Measurements from ENCODE around the gene PURB. TPM values are rescaled to one million over a fixed set of nuclear protein-coding genes. Genes with fewer than 3 reads are reported as not detected.
A peak's percentile ranks its signal among the peaks of the same experiment; 100 is the strongest.
"Not testable (repeated sequence)": the region's sequence is repeated elsewhere in the genome, so short reads cannot be mapped to it uniquely, and the experiment has no call there.

Gene PURB
- total RNA-seq, 1 donor from 2014 or later: 19.2 TPM

GRCh38 chr7:44847509-44847919 is 37.8 kb downstream of the PURB start:
- peak overlapping the region; percentile 96 for H3K27ac ChIP-seq

GRCh38 chr7:44846816-44847508 is 38.4 kb downstream of the PURB start:
- H3K4me1 ChIP-seq: peaks cover 35% of the 10 kb centered on the region
- no peak for DNase-seq (ENCODE audit: extremely low spot score in 2 of 2)
- intact Hi-C loops (cut with DNase I): no loop called here
- peak overlapping the region; percentile 96 for H3K27ac ChIP-seq
- H3K27me3 ChIP-seq: no peaks in the 10 kb centered on the region
- no peak for TF ChIP-seq POLR2A (IDR thresholded peaks at IDR 0.05)
- H3K36me3 ChIP-seq: no peaks in the 10 kb centered on the region
- peak overlapping the region; percentile 54 to 76 for H3K4me3 ChIP-seq
- H3K9me3 ChIP-seq: no peaks in the 10 kb centered on the region

More at GRCh38 chr7:44847509-44847919, 37.8 kb downstream of the PURB start:
- Histone ChIP-seq H3K4me3 (peak overlapping the region; percentile 54 to 76), H3K36me3 (no peaks in the 10 kb centered on the region), H3K27me3 (no peaks in the 10 kb centered on the region), H3K9me3 (no peaks in the 10 kb centered on the region), H3K4me1 (peaks cover 34% of the 10 kb centered on the region)
- intact Hi-C loops (cut with DNase I): no loop called here
- DNase-seq (ENCODE audit: extremely low spot score in 2 of 2): peak in 1 of 2 donors; percentile 90
- TF ChIP-seq, protein P1, sequence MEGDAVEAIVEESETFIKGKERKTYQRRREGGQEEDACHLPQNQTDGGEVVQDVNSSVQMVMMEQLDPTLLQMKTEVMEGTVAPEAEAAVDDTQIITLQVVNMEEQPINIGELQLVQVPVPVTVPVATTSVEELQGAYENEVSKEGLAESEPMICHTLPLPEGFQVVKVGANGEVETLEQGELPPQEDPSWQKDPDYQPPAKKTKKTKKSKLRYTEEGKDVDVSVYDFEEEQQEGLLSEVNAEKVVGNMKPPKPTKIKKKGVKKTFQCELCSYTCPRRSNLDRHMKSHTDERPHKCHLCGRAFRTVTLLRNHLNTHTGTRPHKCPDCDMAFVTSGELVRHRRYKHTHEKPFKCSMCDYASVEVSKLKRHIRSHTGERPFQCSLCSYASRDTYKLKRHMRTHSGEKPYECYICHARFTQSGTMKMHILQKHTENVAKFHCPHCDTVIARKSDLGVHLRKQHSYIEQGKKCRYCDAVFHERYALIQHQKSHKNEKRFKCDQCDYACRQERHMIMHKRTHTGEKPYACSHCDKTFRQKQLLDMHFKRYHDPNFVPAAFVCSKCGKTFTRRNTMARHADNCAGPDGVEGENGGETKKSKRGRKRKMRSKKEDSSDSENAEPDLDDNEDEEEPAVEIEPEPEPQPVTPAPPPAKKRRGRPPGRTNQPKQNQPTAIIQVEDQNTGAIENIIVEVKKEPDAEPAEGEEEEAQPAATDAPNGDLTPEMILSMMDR (IDR thresholded peaks at IDR 0.05): peak; percentile 72 to 81 (median 72)
- no peak for TF ChIP-seq POLR2AphosphoS5 (IDR thresholded peaks at IDR 0.05; ENCODE audit: insufficient read depth in 1 of 2, low read depth in 1 of 2)
- TF ChIP-seq POLR2A (IDR thresholded peaks at IDR 0.05): no peak

DNA sequence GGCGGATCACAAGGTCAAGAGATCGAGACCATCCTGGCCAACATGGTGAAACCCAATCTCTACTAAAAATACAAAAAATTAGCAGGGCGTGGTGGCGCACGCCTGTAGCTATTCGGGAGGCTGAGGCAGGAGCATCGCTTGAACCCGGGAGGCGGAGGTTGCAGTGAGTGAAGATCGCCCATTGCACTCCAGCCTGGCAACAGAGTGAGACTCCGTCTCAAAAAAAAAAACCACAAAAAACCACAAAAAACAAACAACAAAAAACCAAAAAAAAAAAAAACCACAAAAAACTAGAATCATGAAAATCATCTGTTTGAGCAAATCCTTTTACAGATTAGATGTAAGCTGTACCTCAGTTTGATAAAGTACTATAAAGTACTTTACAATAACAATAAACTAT is 38.9 kb downstream of the PURB start:
- peak overlapping the region; percentile 96 for H3K27ac ChIP-seq
- DNase-seq (ENCODE audit: extremely low spot score in 2 of 2); intact Hi-C loops (cut with DNase I); H3K9me3 ChIP-seq; H3K36me3 ChIP-seq; H3K27me3 ChIP-seq: not testable (repeated sequence)
- H3K4me3 ChIP-seq: peak overlapping the region; percentile 54 to 76
- H3K4me1 ChIP-seq: peaks cover 35% of the 10 kb centered on the region

- Histone ChIP-seq H3K4me1 (peaks cover 35% of the 10 kb centered on the region), H3K9me3 (no peaks in the 10 kb centered on the region), H3K27me3 (no peaks in the 10 kb centered on the region), H3K4me3 (no peak overlapping the region), H3K27ac (no peak overlapping the region), H3K36me3 (peaks cover 0 to 4% of the 10 kb centered on the region in 2 donors)
- intact Hi-C loops (cut with DNase I): no loop called here
- TF ChIP-seq, protein P1 (IDR thresholded peaks at IDR 0.05): no peak
- TF ChIP-seq POLR2AphosphoS5 (IDR thresholded peaks at IDR 0.05; ENCODE audit: insufficient read depth in 1 of 2, low read depth in 1 of 2) (no peak), POLR2A (IDR thresholded peaks at IDR 0.05) (no peak)
- no peak for DNase-seq (ENCODE audit: extremely low spot score in 2 of 2)
Observed at GRCh38 chr7:44845451-44845850, 39.9 kb downstream of the PURB start.

DNA sequence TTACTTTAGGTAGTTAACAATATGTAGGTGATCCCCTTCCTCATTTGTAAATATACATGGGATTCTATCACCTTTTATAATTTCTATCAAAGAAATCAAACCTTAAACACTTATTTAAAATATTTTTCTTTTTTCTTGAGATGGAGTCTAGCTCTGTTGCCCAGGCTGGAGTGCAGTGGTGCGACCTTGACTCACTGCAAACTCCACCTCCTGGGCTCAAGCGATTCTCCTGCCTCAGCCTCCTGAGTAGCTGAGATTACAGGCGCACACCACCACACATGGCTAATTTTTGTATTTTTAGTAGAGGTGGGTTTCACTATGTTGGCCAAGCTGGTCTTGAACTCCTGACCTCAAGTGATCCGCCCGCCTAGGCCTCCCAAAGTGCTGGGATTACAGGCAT is 41.9 kb downstream of the PURB start:
- not testable (repeated sequence) for H3K9me3 ChIP-seq; DNase-seq (ENCODE audit: extremely low spot score in 2 of 2); H3K27ac ChIP-seq; H3K27me3 ChIP-seq; H3K4me3 ChIP-seq
- intact Hi-C loops (cut with DNase I): loop anchor here (5.0 kb wide), 1 partner anchor 96 kb away; the partner anchor contains the start of gene ZMIZ2
- Histone ChIP-seq H3K36me3 (peaks cover 0 to 23% of the 10 kb centered on the region in 2 donors), H3K4me1 (peaks cover 35% of the 10 kb centered on the region)

DNA sequence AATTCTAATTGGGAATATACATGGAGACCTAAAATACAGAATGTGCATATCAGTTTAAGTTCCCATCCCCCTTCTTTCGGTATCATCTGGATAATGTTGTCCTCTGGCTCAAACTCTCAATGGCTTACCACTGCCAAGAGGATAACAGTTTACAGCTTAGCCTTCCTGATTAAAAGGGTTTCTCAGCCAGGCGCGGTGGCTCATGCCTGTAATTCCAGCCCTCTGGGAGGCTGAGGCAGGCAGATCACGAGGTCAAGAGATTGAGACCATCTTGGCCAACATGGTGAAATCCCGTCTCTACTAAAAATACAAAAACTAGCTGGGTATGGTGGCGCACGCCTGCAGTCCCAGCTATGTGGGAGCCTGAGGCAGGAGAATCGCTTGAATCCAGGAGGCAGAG is 42.7 kb downstream of the PURB start:
- H3K4me3 ChIP-seq; DNase-seq (ENCODE audit: extremely low spot score in 2 of 2); H3K9me3 ChIP-seq; H3K27ac ChIP-seq; H3K27me3 ChIP-seq: not testable (repeated sequence)
- peaks cover 0 to 30% of the 10 kb centered on the region in 2 donors for H3K36me3 ChIP-seq
- intact Hi-C loops (cut with DNase I): loop anchor here (5.0 kb wide), 1 partner anchor 95 kb away; the partner anchor contains the start of gene ZMIZ2
- H3K4me1 ChIP-seq: peaks cover 35% of the 10 kb centered on the region

- no peaks in the 10 kb centered on the region for H3K9me3 ChIP-seq
- peaks cover 0 to 48% of the 10 kb centered on the region in 2 donors for H3K36me3 ChIP-seq
- TF ChIP-seq POLR2AphosphoS5 (IDR thresholded peaks at IDR 0.05; ENCODE audit: insufficient read depth in 1 of 2, low read depth in 1 of 2) (no peak), POLR2A (IDR thresholded peaks at IDR 0.05) (no peak)
- TF ChIP-seq, protein P1 (IDR thresholded peaks at IDR 0.05): no peak
- H3K4me1 ChIP-seq: peaks cover 5% of the 10 kb centered on the region
- intact Hi-C loops (cut with DNase I): no loop called here
- DNase-seq (ENCODE audit: extremely low spot score in 2 of 2): no peak
- no peak overlapping the region for H3K4me3 ChIP-seq
- no peak overlapping the region for H3K27ac ChIP-seq
- H3K27me3 ChIP-seq: no peaks in the 10 kb centered on the region
Observed at GRCh38 chr7:44838751-44839150, 46.6 kb downstream of the PURB start.
